GM12878 (cell line): ENCODE measurements around the gene ATP5F1A. TPM values are rescaled to one million over a fixed set of nuclear protein-coding genes. Genes with fewer than 3 reads are reported as not detected.

ENCODE experiments used
- ATAC-seq: fragments of 200-7000 bp; cut with Tn5 transposase; 3 replicates; pipeline ENCODE4 v1.9.1; 2020; ENCODE audit warnings: mild to moderate bottlenecking, moderate library complexity
- BruUV-seq: library from RNA; stranded (reverse); fragments of 400-500 nt; replicated peaks from 2 replicates; lab custom pipeline; 2021; lab: Mats Ljungman, UMichigan
- CTCF ChIA-PET: fragments of 300-600 bp; sonication (Branson Sonifier 250); formaldehyde crosslinking; extraction: SDS; loops from one replicate; lab custom pipeline; 2021; ENCODE audit warnings: inconsistent platforms; lab: Yijun Ruan, JAX
- POLR2A ChIA-PET: fragments of 350-600 bp; formaldehyde crosslinking; extraction: SDS; loops from one replicate; lab custom pipeline; 2021; ENCODE audit warnings: inconsistent platforms; lab: Charles Lee
- RAD21 ChIA-PET: fragments of 300-600 bp; sonication (Branson Sonifier 250); formaldehyde crosslinking; loops from one replicate; lab custom pipeline; 2023; ENCODE audit warnings: antibody characterized with exemption; ENCODE audit not compliant: unreplicated experiment; lab: Charles Lee
- SMC1A ChIA-PET: fragments of 300-600 bp; sonication (Branson Sonifier 250); formaldehyde crosslinking; loops from one replicate; lab custom pipeline; 2023; ENCODE audit not compliant: unreplicated experiment, uncharacterized antibody; lab: Charles Lee
- DNase-seq: peaks from one replicate; pipeline ENCODE4 v3.0.0-alpha.2; 2011; ENCODE audit warnings: low read depth, low spot score
- FAIRE-seq: peaks from 3 replicates; lab custom pipeline; 2011; peaks lifted over from hg19 to GRCh38; lab: Jason Lieb, UNC
- H2AFZ ChIP-seq: 2 replicates; pipeline ENCODE4 v1.6.0; 2011; ENCODE audit warnings: low read depth, low read length, control low read depth; ENCODE audit not compliant: control insufficient read depth
- H3K27ac ChIP-seq: 2 replicates; pipeline ENCODE4 v1.5.1; 2011; ENCODE audit warnings: control low read depth; ENCODE audit not compliant: control insufficient read depth, insufficient read depth
- H3K27me3 ChIP-seq, 2 experiments: replicated peaks in 1 of 2; 2 replicates each; pipeline versions ENCODE4 v1.6.0 to v1.6.1; 2011; ENCODE audit warnings: low read length in 1 of 2; ENCODE audit not compliant: control insufficient read depth in 2 of 2, insufficient read depth in 2 of 2
- H3K36me3 ChIP-seq, 2 experiments: 2 replicates each; pipeline ENCODE4 v1.5.1; 2011; ENCODE audit warnings: low read length in 1 of 2; ENCODE audit not compliant: control insufficient read depth in 2 of 2, insufficient read depth in 2 of 2
- H3K4me1 ChIP-seq: 2 replicates; pipeline ENCODE4 v1.6.1; 2011; ENCODE audit warnings: mild to moderate bottlenecking, low read length, moderate library complexity, mixed read lengths; ENCODE audit not compliant: control insufficient read depth, insufficient read depth
- H3K4me2 ChIP-seq: 2 replicates; pipeline ENCODE4 v1.6.0; 2011; ENCODE audit warnings: control low read depth; ENCODE audit not compliant: control insufficient read depth, insufficient read depth
- H3K4me3 ChIP-seq: fragments of 200-600 bp; sonication (generic); 2 replicates; pipeline ENCODE4 v1.5.1; 2016
- H3K79me2 ChIP-seq: 2 replicates; pipeline ENCODE4 v1.6.0; 2011; ENCODE audit warnings: low read length; ENCODE audit not compliant: control insufficient read depth, insufficient read depth
- H3K9ac ChIP-seq: 2 replicates; pipeline ENCODE4 v1.8.0; 2011; ENCODE audit warnings: low read length, control low read depth, mixed read lengths; ENCODE audit not compliant: control insufficient read depth, insufficient read depth
- H3K9me3 ChIP-seq: replicated peaks from 3 replicates; pipeline ENCODE4 v1.5.1; 2011; ENCODE audit warnings: mild to moderate bottlenecking, low read length; ENCODE audit not compliant: control insufficient read depth, insufficient read depth
- H4K20me1 ChIP-seq: 2 replicates; pipeline ENCODE4 v1.6.0; 2011; ENCODE audit not compliant: control insufficient read depth, insufficient read depth
- ATF3 ChIP-seq: IDR thresholded peaks from 2 replicates; pipeline ENCODE4 v1.6.1; 2011; ENCODE audit warnings: low read depth, mild to moderate bottlenecking, low read length, moderate library complexity, borderline replicate concordance; ENCODE audit errors: extremely low read depth
- CBFB ChIP-seq: IDR thresholded peaks from 2 replicates; pipeline ENCODE4 v1.6.1; 2016; ENCODE audit warnings: antibody characterized with exemption, low read depth
- CBX3 ChIP-seq: fragments of 200-600 bp; sonication (generic); IDR thresholded peaks from 2 replicates; pipeline ENCODE4 v1.6.1; 2016; ENCODE audit warnings: low read depth, borderline replicate concordance
- CEBPB ChIP-seq, 2 experiments: fragments of 150-350 bp in 1 of 2; IDR thresholded peaks; 2 replicates each; pipeline ENCODE4 v1.6.1; 2012 to 2014; ENCODE audit warnings: low read depth in 2 of 2, low read length in 2 of 2, borderline replicate concordance in 1 of 2, inconsistent platforms in 1 of 2
- DPF2 ChIP-seq: fragments of 450-650 bp; IDR thresholded peaks from 2 replicates; pipeline ENCODE4 v1.6.1; 2017; ENCODE audit warnings: mild to moderate bottlenecking
- EGR1 ChIP-seq, 2 experiments: IDR thresholded peaks; 1 replicate in 1 of 2; 2 replicates in 1 of 2; pipeline ENCODE4 v1.6.1; 2011 to 2012; ENCODE audit warnings: low read depth in 2 of 2, low read length in 2 of 2, borderline replicate concordance in 1 of 2, mild to moderate bottlenecking in 1 of 2, moderate library complexity in 1 of 2
- IKZF1 ChIP-seq: fragments of 450-650 bp; conservative IDR thresholded peaks from 2 replicates; pipeline ENCODE4 v1.6.1; 2017; ENCODE audit warnings: antibody characterized with exemption, mild to moderate bottlenecking
- IRF5 ChIP-seq: fragments of 450-650 bp; IDR thresholded peaks from 2 replicates; pipeline ENCODE4 v1.6.1; 2017; ENCODE audit warnings: borderline replicate concordance
- JUND ChIP-seq: IDR thresholded peaks from 2 replicates; pipeline ENCODE4 v1.6.1; 2012; ENCODE audit warnings: low read depth, mild to moderate bottlenecking, low read length, improper control_type of control experiment, moderate library complexity
- KLF5 ChIP-seq: fragments of 450-650 bp; IDR thresholded peaks from 2 replicates; pipeline ENCODE4 v1.6.1; 2014; ENCODE audit warnings: mild to moderate bottlenecking; ENCODE audit not compliant: partially characterized antibody
- LARP7 ChIP-seq: fragments of 450-650 bp; IDR thresholded peaks from 2 replicates; pipeline ENCODE4 v1.6.1; 2017; ENCODE audit warnings: mild to moderate bottlenecking
- MYC ChIP-seq: IDR thresholded peaks from 2 replicates; pipeline ENCODE4 v1.6.1; 2011; ENCODE audit warnings: mild to moderate bottlenecking, low read length, moderate library complexity, inconsistent platforms; ENCODE audit not compliant: insufficient read depth, insufficient replicate concordance, insufficient read length, severe bottlenecking
- NBN ChIP-seq: fragments of 450-650 bp; IDR thresholded peaks from 2 replicates; pipeline ENCODE4 v1.6.1; 2016
- NFYB ChIP-seq: IDR thresholded peaks from 2 replicates; pipeline ENCODE4 v1.6.1; 2011; ENCODE audit warnings: low read depth, mild to moderate bottlenecking, low read length, improper control_type of control experiment, moderate library complexity; ENCODE audit not compliant: insufficient read depth
- REST ChIP-seq: IDR thresholded peaks from 2 replicates; pipeline ENCODE4 v1.6.1; 2012; ENCODE audit warnings: mild to moderate bottlenecking, low read depth, low read length
- SMC3 ChIP-seq: IDR thresholded peaks from 2 replicates; pipeline ENCODE4 v1.6.1; 2011; ENCODE audit warnings: low read length, improper control_type of control experiment, borderline replicate concordance
- ZNF217 ChIP-seq: fragments of 450-650 bp; IDR thresholded peaks from 2 replicates; pipeline ENCODE4 v1.6.1; 2017; ENCODE audit warnings: antibody characterized with exemption, mild to moderate bottlenecking
- WGBS: methylation state at CpG from one replicate; pipeline ENCODE4 v1.1.6; 2016; ENCODE audit warnings: low lambda C conversion rate; ENCODE audit not compliant: insufficient replicate concordance, insufficient coverage; ENCODE audit errors: missing lambda C conversion rate; 5-methylcytosine and 5-hydroxymethylcytosine counted together
- in situ Hi-C: fragments of 300-500 bp; cut with MboI; formaldehyde crosslinking; loops from 9 replicates; pipeline ENCODE4 v1.14.3; 2018; ENCODE audit warnings: mixed read lengths
- intact Hi-C: fragments of 100-400 bp; cut with micrococcal nuclease; formaldehyde crosslinking; loops from one replicate; pipeline ENCODE4 v1.14.2; 2022; ENCODE audit not compliant: unreplicated experiment
- polyA plus RNA-seq, 11 experiments: library from polyadenylated mRNA; depleted of rRNA in 4 of 11; unstranded in 6 of 11; stranded (reverse) in 5 of 11; fragments of >200 nt; fragmentation: Nextera tagmentation in 4 of 11; fragmentation: Illumina TruSeq in 1 of 11; extraction: Ambion mirVana in 4 of 11; extraction: Trizol in 1 of 11; gene quantifications; 1 replicate in 1 of 11; 2 replicates in 10 of 11; pipeline versions ENCODE4 v1.2.1 to v1.2.3, GENCODE V29; 2011 to 2016; ENCODE audit warnings: inconsistent platforms in 2 of 11, missing spikeins in 2 of 11, low read depth in 1 of 11
- total RNA-seq, 4 experiments: library from RNA; depleted of rRNA in 3 of 4; stranded (reverse); fragments of >200 nt in 3 of 4; fragmentation: Illumina TruSeq in 1 of 4; extraction: Trizol in 1 of 4; gene quantifications; 2 replicates each; pipeline versions ENCODE4 v1.2.1 to v1.2.3, GENCODE V29; 2013 to 2021

ATP5F1A gene
- total and polyA plus RNA-seq, 10 of the 15 experiments (the other 5 are each of a cell fraction or from before 2014, with no cell fraction given) = 592 to 1,161 (median 723) TPM

DNA sequence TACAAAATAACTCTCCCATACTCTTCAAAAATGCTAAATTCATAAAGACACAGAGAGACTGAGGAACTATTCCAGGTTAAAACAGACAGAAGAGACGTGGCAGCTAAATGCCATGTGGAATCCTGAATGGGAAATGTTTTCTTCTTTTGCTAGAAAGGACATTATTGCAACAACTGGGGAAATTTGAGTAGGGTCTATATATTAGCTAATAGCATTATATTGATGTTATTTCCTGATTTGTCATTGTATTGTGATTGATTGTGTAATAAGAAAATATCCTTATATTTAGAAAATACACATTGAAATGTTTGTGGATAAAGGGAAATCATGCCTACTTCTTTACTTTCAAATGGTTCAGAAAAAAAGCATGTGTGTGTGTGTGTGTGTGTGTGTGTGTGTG, 49.5 kb downstream of the ATP5F1A start:
- intact Hi-C loops (no loop called here), in situ Hi-C loops (no loop called here)
- Histone ChIP-seq H3K27ac (no peak overlapping the region), H2AFZ (no peak overlapping the region), H3K4me3 (no peak overlapping the region), H3K79me2 (no peaks in the 10 kb centered on the region), H3K4me2 (no peak overlapping the region), H3K36me3 (no peaks in the 10 kb centered on the region), H3K27me3 (no peaks in the 10 kb centered on the region), H3K9ac (no peak overlapping the region), H3K4me1 (no peaks in the 10 kb centered on the region), H4K20me1 (no peaks in the 10 kb centered on the region), H3K9me3 (no peaks in the 10 kb centered on the region; the same call in 2 of the 3 replicates)
- DNase-seq (no peak), ATAC-seq (no peak), FAIRE-seq (no peak)
- ChIA-PET POLR2A (no interaction called here), SMC1A (no interaction called here), RAD21 (no interaction called here), CTCF (no interaction called here)
- BruUV-seq = no TSS peak
- TF ChIP-seq JUND = no peak
- TF ChIP-seq NBN = no peak
- no peak for TF ChIP-seq IRF5
- no peak for TF ChIP-seq NFYB
- no peak for TF ChIP-seq MYC
- TF ChIP-seq DPF2 = no peak
- TF ChIP-seq EGR1 (IDR thresholded peaks at IDR 0.05; ENCODE audit: borderline replicate concordance in 1 of 2, low read depth in 2 of 2, low read length in 2 of 2) = no peak
- no peak for TF ChIP-seq REST
- TF ChIP-seq LARP7 = no peak
- TF ChIP-seq KLF5 = no peak
- no peak for TF ChIP-seq ATF3
- no peak for TF ChIP-seq IKZF1
- no peak for TF ChIP-seq ZNF217
- TF ChIP-seq SMC3 = no peak
- no peak for TF ChIP-seq CBFB
- TF ChIP-seq CEBPB (IDR thresholded peaks at IDR 0.05; ENCODE audit: borderline replicate concordance in 1 of 2, low read depth in 2 of 2, low read length in 2 of 2) = no peak
- TF ChIP-seq CBX3 = no peak
- 5% methylated on average over 1 of the region's 1 CpG for WGBS
